ENCODE measurements around the gene SNTG2. TPM values are rescaled to one million over a fixed set of nuclear protein-coding genes. Genes with fewer than 3 reads are reported as not detected.

SNTG2 gene
- total RNA-seq, 1 donor from 2014 or later, result 1.9 TPM

DNA sequence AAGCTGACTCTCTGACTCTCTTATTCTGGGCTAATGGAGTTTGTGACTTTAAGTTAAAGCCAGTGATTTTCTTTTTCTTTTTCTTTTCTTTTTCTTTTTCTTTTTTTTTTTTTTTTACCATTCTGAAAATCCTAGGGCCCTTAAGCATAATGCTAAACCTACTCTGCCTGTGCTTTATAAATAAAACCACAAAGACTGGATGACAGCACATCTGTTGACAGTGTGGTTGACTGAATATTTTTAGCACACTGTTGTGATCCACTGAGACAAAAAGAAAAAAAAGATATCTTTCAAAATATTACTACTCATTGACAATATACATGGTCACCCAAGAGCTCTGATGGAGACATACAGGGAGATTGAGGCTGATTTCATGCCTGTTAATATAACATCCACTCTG is 121.6 kb downstream of the SNTG2 start:
- H3K4me3 ChIP-seq (ENCODE audit: insufficient read depth, low read depth, low read length), result no peak overlapping the region
- H3K9me3 ChIP-seq (ENCODE audit: insufficient read depth, low read depth, low read length), result no peaks in the 10 kb centered on the region
- Mint-ChIP-seq H3K27ac (ENCODE audit: unreplicated experiment) (no peak overlapping the region), H3K36me3 (ENCODE audit: low read depth, unreplicated experiment) (no peaks in the 10 kb centered on the region), H3K27me3 (ENCODE audit: low read depth, unreplicated experiment) (no peaks in the 10 kb centered on the region), H3K4me3 (ENCODE audit: unreplicated experiment) (no peak overlapping the region), H3K4me1 (ENCODE audit: low read depth, unreplicated experiment) (peaks cover 2% of the 10 kb centered on the region), H3K9me3 (ENCODE audit: unreplicated experiment) (no peaks in the 10 kb centered on the region)
- no peak for FAIRE-seq
- no peaks in the 10 kb centered on the region for H3K36me3 ChIP-seq (ENCODE audit: insufficient read depth, low read length)
- H3K4me2 ChIP-seq (ENCODE audit: low read length), result no peak overlapping the region
- no peaks in the 10 kb centered on the region for H3K79me2 ChIP-seq (ENCODE audit: insufficient read depth, low read length)
- H4K20me1 ChIP-seq (ENCODE audit: insufficient read depth, low read length), result no peaks in the 10 kb centered on the region
- no peak for DNase-seq (ENCODE audit: low read depth)
- no peak overlapping the region for H2AFZ ChIP-seq (ENCODE audit: low read depth, low read length)
- H3K9ac ChIP-seq (ENCODE audit: low read length), result no peak overlapping the region
- no peak overlapping the region for H3K27ac ChIP-seq (ENCODE audit: low read depth, low read length)
- TF ChIP-seq, protein P1, sequence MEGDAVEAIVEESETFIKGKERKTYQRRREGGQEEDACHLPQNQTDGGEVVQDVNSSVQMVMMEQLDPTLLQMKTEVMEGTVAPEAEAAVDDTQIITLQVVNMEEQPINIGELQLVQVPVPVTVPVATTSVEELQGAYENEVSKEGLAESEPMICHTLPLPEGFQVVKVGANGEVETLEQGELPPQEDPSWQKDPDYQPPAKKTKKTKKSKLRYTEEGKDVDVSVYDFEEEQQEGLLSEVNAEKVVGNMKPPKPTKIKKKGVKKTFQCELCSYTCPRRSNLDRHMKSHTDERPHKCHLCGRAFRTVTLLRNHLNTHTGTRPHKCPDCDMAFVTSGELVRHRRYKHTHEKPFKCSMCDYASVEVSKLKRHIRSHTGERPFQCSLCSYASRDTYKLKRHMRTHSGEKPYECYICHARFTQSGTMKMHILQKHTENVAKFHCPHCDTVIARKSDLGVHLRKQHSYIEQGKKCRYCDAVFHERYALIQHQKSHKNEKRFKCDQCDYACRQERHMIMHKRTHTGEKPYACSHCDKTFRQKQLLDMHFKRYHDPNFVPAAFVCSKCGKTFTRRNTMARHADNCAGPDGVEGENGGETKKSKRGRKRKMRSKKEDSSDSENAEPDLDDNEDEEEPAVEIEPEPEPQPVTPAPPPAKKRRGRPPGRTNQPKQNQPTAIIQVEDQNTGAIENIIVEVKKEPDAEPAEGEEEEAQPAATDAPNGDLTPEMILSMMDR (IDR thresholded peaks at IDR 0.05; ENCODE audit: insufficient read depth, low read depth, low read length), result no peak
- H3K4me1 ChIP-seq (ENCODE audit: insufficient read depth, low read length), result no peaks in the 10 kb centered on the region
- H3K27me3 ChIP-seq (ENCODE audit: insufficient read depth, low read length), result peaks cover 2% of the 10 kb centered on the region

DNA sequence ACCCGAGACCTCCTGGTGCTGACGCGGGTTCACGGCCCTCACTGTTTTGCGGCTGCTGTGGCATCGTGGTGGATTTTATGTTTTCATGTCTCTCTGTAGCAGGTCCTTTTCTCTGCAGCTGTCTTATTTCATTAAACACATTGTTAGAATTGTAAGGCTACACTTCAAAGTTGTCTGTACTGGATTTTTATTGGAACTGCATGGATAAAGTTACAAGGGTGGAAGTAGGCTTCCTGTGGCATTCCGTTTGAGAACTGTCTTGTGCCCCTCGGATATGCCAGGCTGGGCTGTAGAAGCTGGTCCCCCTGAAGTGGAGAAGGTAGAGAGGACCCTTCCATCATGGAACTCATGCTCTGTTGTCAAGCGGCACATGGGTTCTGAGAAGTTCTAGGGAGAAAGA is 127.3 kb downstream of the SNTG2 start:
- H3K9me3 Mint-ChIP-seq (ENCODE audit: unreplicated experiment), result no peaks in the 10 kb centered on the region
- DNase-seq (ENCODE audit: low read depth), result no peak
- H3K4me1 Mint-ChIP-seq (ENCODE audit: low read depth, unreplicated experiment), result peaks cover 2% of the 10 kb centered on the region
- H4K20me1 ChIP-seq (ENCODE audit: insufficient read depth, low read length), result no peaks in the 10 kb centered on the region
- H3K27me3 ChIP-seq (ENCODE audit: insufficient read depth, low read length), result no peaks in the 10 kb centered on the region
- no peaks in the 10 kb centered on the region for H3K4me1 ChIP-seq (ENCODE audit: insufficient read depth, low read length)
- H3K36me3 Mint-ChIP-seq (ENCODE audit: low read depth, unreplicated experiment), result no peaks in the 10 kb centered on the region
- no peak overlapping the region for H3K4me3 ChIP-seq (ENCODE audit: insufficient read depth, low read depth, low read length)
- no peaks in the 10 kb centered on the region for H3K9me3 ChIP-seq (ENCODE audit: insufficient read depth, low read depth, low read length)
- H3K27me3 Mint-ChIP-seq (ENCODE audit: low read depth, unreplicated experiment), result no peaks in the 10 kb centered on the region
- H3K36me3 ChIP-seq (ENCODE audit: insufficient read depth, low read length), result no peaks in the 10 kb centered on the region
- H3K9ac ChIP-seq (ENCODE audit: low read length), result no peak overlapping the region
- H2AFZ ChIP-seq (ENCODE audit: low read depth, low read length), result no peak overlapping the region
- TF ChIP-seq, protein P1 (IDR thresholded peaks at IDR 0.05; ENCODE audit: insufficient read depth, low read depth, low read length), result no peak
- no peak for FAIRE-seq
- H3K27ac ChIP-seq (ENCODE audit: low read depth, low read length), result no peak overlapping the region
- no peak overlapping the region for H3K4me3 Mint-ChIP-seq (ENCODE audit: unreplicated experiment)
- H3K4me2 ChIP-seq (ENCODE audit: low read length), result no peak overlapping the region
- no peaks in the 10 kb centered on the region for H3K79me2 ChIP-seq (ENCODE audit: insufficient read depth, low read length)
- H3K27ac Mint-ChIP-seq (ENCODE audit: unreplicated experiment), result no peak overlapping the region

DNA sequence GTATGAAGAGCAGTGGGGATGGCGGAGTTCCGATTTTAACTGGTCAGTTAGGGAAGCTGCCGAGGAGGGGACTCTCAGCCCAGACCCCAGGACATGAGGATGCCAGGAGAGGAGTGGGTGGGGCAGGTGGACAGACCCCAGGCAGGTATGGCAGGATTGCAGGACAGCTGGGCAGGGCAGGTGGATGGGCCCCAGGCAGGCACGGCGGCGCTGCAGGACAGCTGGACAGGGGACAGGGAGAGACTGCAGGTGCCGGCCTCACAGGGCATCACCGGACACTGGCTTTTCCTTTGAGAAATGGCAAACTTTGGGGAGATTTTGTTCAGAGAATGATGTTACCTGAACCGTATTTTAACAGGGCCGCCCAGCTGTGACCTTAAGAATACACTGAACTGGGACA is 127.7 kb downstream of the SNTG2 start:
- Histone ChIP-seq H4K20me1 (ENCODE audit: insufficient read depth, low read length) (no peaks in the 10 kb centered on the region), H3K27me3 (ENCODE audit: insufficient read depth, low read length) (no peaks in the 10 kb centered on the region), H3K9ac (ENCODE audit: low read length) (no peak overlapping the region), H3K9me3 (ENCODE audit: insufficient read depth, low read depth, low read length) (no peaks in the 10 kb centered on the region), H3K27ac (ENCODE audit: low read depth, low read length) (no peak overlapping the region), H2AFZ (ENCODE audit: low read depth, low read length) (no peak overlapping the region), H3K4me1 (ENCODE audit: insufficient read depth, low read length) (no peaks in the 10 kb centered on the region), H3K79me2 (ENCODE audit: insufficient read depth, low read length) (no peaks in the 10 kb centered on the region), H3K36me3 (ENCODE audit: insufficient read depth, low read length) (no peaks in the 10 kb centered on the region), H3K4me2 (ENCODE audit: low read length) (no peak overlapping the region), H3K4me3 (ENCODE audit: insufficient read depth, low read depth, low read length) (no peak overlapping the region)
- Mint-ChIP-seq H3K27me3 (ENCODE audit: low read depth, unreplicated experiment) (no peaks in the 10 kb centered on the region), H3K36me3 (ENCODE audit: low read depth, unreplicated experiment) (no peaks in the 10 kb centered on the region), H3K4me3 (ENCODE audit: unreplicated experiment) (no peak overlapping the region), H3K27ac (ENCODE audit: unreplicated experiment) (no peak overlapping the region), H3K4me1 (ENCODE audit: low read depth, unreplicated experiment) (peaks cover 2% of the 10 kb centered on the region), H3K9me3 (ENCODE audit: unreplicated experiment) (no peaks in the 10 kb centered on the region)
- no peak for FAIRE-seq
- DNase-seq (ENCODE audit: low read depth), result no peak
- TF ChIP-seq, protein P1 (IDR thresholded peaks at IDR 0.05; ENCODE audit: insufficient read depth, low read depth, low read length), result no peak
- TF ChIP-seq EZH2 (IDR thresholded peaks at IDR 0.05; ENCODE audit: insufficient read depth, low read length), result no peak
